ENCODE measurements around the gene ACSL6. TPM values are rescaled to one million over a fixed set of nuclear protein-coding genes. Genes with fewer than 3 reads are reported as not detected.

Gene ACSL6
- total RNA-seq, 1 experiment from 2014 or later = 4.8 TPM

- no peak overlapping the region for H3K27ac Mint-ChIP-seq
- H3K4me3 Mint-ChIP-seq = no peak overlapping the region
- TF ChIP-seq ZNF396 (CRISPR knock-in tag; IDR thresholded peaks at IDR 0.05; ENCODE audit: borderline replicate concordance) = no peak
- no peak for TF ChIP-seq TEAD4 (CRISPR knock-in tag; IDR thresholded peaks at IDR 0.05)
- no peak for TF ChIP-seq GABPB1 (CRISPR knock-in tag; IDR thresholded peaks at IDR 0.05)
- TF ChIP-seq, protein P1, sequence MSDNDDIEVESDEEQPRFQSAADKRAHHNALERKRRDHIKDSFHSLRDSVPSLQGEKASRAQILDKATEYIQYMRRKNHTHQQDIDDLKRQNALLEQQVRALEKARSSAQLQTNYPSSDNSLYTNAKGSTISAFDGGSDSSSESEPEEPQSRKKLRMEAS (CRISPR knock-in tag; IDR thresholded peaks at IDR 0.05) = no peak
- no peak for TF ChIP-seq ARID4B (CRISPR knock-in tag; IDR thresholded peaks at IDR 0.05; ENCODE audit: borderline replicate concordance)
- TF ChIP-seq ZNF121 (CRISPR knock-in tag; IDR thresholded peaks at IDR 0.05) = no peak
- no peaks in the 10 kb centered on the region for H3K9me3 Mint-ChIP-seq
- peaks cover 25% of the 10 kb centered on the region for H3K27me3 Mint-ChIP-seq (ENCODE audit: low read depth)
- ATAC-seq (no peak), DNase-seq (ENCODE audit: low spot score) (no peak)
- no peaks in the 10 kb centered on the region for H3K36me3 Mint-ChIP-seq
- peaks cover 29% of the 10 kb centered on the region for H3K4me1 Mint-ChIP-seq
- ChIA-PET POLR2A (no interaction called here), CTCF (interaction anchor here (3.9 kb wide), 1 partner anchor 49 kb away, joined by 25 read pairs; no protein-coding TSS in a partner anchor)
Measured at GRCh38 chr5:132013711-132014110, 2.3 kb upstream of the ACSL6 start.

- no peak for ATAC-seq
- DNase-seq (ENCODE audit: low spot score) = peak; percentile 5
- no peaks in the 10 kb centered on the region for H3K9me3 Mint-ChIP-seq
- POLR2A ChIA-PET = no interaction called here
- H3K27me3 Mint-ChIP-seq (ENCODE audit: low read depth) = peaks cover 25% of the 10 kb centered on the region
- no peaks in the 10 kb centered on the region for H3K36me3 Mint-ChIP-seq
- no peak overlapping the region for H3K4me3 Mint-ChIP-seq
- CTCF ChIA-PET = interaction anchor here (0.7 to 3.9 kb wide), 2 partner anchors 10 to 50 kb away, joined by 3 to 25 read pairs; no protein-coding TSS in a partner anchor
- no peak overlapping the region for H3K27ac Mint-ChIP-seq
- no peak for TF ChIP-seq ZNF671 (CRISPR knock-in tag; IDR thresholded peaks at IDR 0.05)
- no peak for TF ChIP-seq ZNF396 (CRISPR knock-in tag; IDR thresholded peaks at IDR 0.05; ENCODE audit: borderline replicate concordance)
- H3K4me1 Mint-ChIP-seq = peaks cover 29% of the 10 kb centered on the region
Measured at GRCh38 chr5:132013006-132013689, 1.7 kb upstream of the ACSL6 start.

- ChIA-PET POLR2A (no interaction called here), CTCF (interaction anchor here (0.7 to 3.9 kb wide), 3 partner anchors 11 to 423 kb away, joined by 3 to 25 read pairs (median 11); no protein-coding TSS in a partner anchor)
- Mint-ChIP-seq H3K4me1 (peaks cover 24% of the 10 kb centered on the region), H3K27ac (no peak overlapping the region), H3K27me3 (ENCODE audit: low read depth) (peaks cover 25% of the 10 kb centered on the region), H3K4me3 (peak overlapping the region; percentile 62), H3K9me3 (no peaks in the 10 kb centered on the region), H3K36me3 (no peaks in the 10 kb centered on the region)
- peak; percentile 84 for DNase-seq (ENCODE audit: low spot score)
- peak; percentile 54 for ATAC-seq
- TF ChIP-seq AFF4 (CRISPR knock-in tag; IDR thresholded peaks at IDR 0.05; ENCODE audit: borderline replicate concordance) (no peak), RELA (CRISPR knock-in tag; IDR thresholded peaks at IDR 0.05; ENCODE audit: borderline replicate concordance) (no peak), SP1 (CRISPR knock-in tag; conservative IDR thresholded peaks at IDR 0.05) (no peak), ZMAT4 (CRISPR knock-in tag; IDR thresholded peaks at IDR 0.05) (no peak), MLX (CRISPR knock-in tag; IDR thresholded peaks at IDR 0.05) (no peak), ZNF532 (CRISPR knock-in tag; IDR thresholded peaks at IDR 0.05; ENCODE audit: borderline replicate concordance) (no peak), ZNF396 (CRISPR knock-in tag; IDR thresholded peaks at IDR 0.05; ENCODE audit: borderline replicate concordance) (no peak)
- TF ChIP-seq, protein P2, sequence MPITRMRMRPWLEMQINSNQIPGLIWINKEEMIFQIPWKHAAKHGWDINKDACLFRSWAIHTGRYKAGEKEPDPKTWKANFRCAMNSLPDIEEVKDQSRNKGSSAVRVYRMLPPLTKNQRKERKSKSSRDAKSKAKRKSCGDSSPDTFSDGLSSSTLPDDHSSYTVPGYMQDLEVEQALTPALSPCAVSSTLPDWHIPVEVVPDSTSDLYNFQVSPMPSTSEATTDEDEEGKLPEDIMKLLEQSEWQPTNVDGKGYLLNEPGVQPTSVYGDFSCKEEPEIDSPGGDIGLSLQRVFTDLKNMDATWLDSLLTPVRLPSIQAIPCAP (CRISPR knock-in tag; IDR thresholded peaks at IDR 0.05) = 0 out of 2 replicates have a peak, but pooled peaks have one; percentile 55
Measured at GRCh38 chr5:132012371-132013005, 1.0 kb upstream of the ACSL6 start.
